Stimulated activated CD8-positive, alpha-beta memory T cell treated with anti-CD3 and anti-CD28 coated beads, Interleukin-7, amount 100 ng/mL, for 24 hours (primary cell): Measurements from ENCODE around the gene CABP1.
"Not testable (repeated sequence)": the region's sequence is repeated elsewhere in the genome, so short reads cannot be mapped to it uniquely, and the experiment has no call there.

Source experiments
- DNase-seq: peaks from one replicate; pipeline ENCODE4 v3.0.0-alpha.2; 2020; ENCODE audit warnings: low read depth

The CABP1 gene

GRCh38 chr12:120639771-120640721, at the start of gene CABP1:
Gene CABP1, plus strand, starts transcription at chr12:120640626. Its CDS starts 60 bp downstream, at chr12:120640686.
- peak; percentile 59 for DNase-seq

GRCh38 chr12:120590741-120591407, 49.6 kb upstream of the CABP1 start:
- no peak for DNase-seq

DNA sequence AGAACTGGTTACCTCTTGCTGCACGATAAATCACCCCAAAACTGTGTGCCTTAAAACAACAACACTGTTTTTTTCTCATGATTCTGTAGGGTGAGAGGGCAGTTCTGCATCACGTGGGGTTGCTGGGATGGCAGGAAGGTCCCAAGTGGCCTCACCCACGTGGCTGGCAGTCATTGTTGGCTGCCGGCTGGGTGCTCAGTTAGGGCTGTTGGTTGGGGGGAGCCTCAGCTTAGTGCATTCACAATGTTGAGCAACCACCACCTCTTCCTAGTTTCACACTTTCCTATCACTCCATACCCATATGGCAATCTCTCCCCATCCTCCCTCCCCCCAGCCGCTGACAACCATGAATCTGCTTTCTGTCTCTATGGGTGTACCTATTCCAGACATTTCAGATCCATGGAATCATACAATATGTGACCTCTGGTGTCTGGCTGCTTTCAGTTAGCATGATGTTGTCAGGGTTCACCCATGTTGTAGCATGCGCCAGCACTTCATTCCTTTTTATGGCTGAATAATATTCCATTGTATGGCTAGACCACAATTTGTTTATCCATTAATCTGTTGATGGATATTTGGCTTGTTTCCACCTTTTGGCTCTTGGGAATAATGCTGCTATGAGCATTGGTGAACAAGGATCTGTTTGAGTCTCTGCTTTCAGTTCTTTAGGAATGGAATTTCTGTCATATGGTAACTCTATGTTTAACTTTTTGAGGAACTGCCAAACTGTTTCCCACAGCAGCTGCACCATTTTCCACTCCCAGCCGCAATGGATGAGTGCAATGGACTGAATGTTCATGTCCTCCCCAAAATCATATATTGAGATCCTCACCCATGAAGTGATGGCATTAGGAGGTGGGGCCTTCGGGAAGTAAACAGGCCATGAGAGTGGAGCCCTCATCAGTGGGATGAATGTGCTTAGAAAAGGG, 48.0 kb upstream of the CABP1 start:
- DNase-seq = no peak

GRCh38 chr12:120596901-120597300, 43.5 kb upstream of the CABP1 start:
- DNase-seq = no peak

DNA sequence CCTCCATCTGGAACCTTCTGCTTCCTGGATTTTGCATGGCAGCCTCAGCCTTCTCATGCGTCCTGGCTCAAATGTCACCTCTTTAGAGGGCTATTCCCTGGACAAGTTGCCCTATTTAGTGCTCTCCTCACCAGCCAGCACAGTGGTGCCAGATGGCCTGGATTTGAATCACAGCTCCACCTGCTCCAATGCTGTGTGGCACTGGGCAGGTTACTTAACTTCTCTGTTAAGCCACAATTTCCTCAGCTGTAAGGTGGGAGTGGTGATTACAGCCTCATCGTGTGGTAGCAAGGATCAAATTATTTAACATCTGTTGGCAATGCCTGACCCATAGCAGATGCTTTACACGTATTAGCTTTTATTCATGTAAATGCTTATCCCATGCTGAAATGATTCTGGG, 42.6 kb upstream of the CABP1 start:
- DNase-seq = no peak

DNA sequence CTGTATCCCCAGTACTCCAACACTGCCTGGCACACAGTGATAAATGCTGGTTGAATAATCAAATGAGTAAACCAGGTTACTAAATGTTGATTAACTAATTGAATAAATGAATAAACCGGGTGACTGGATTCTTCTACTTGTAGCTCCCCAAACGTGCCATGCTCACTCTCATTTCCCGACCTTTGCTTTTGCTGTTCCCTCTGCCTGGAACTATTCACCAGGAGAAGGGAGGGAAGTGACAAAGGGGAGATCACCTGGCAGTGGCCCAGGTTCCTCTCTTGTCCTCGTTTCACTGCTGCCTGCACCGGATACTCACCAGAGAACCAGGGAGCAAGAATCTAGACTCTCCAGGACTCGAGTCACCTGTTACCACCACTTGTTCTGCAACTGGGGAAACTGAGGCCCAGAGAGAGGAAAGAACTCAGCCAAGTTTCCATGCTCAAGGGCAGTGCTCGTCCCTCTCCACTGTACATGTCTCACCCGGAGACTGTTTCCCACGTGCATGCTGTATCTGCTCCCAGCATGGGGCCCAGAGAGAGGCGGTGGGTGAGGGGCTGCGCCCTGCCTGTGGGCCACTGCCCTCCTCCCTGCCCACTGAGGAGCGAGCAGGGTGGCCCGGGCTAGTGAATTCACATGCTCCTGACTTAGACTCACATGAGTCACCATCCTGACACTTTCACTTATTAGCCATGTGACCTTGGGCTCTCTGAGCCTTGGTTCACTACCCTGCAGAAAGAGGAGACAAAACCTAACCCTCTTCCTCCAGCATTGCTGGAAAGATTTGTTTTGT, 41.6 kb upstream of the CABP1 start:
- DNase-seq = no peak

DNA sequence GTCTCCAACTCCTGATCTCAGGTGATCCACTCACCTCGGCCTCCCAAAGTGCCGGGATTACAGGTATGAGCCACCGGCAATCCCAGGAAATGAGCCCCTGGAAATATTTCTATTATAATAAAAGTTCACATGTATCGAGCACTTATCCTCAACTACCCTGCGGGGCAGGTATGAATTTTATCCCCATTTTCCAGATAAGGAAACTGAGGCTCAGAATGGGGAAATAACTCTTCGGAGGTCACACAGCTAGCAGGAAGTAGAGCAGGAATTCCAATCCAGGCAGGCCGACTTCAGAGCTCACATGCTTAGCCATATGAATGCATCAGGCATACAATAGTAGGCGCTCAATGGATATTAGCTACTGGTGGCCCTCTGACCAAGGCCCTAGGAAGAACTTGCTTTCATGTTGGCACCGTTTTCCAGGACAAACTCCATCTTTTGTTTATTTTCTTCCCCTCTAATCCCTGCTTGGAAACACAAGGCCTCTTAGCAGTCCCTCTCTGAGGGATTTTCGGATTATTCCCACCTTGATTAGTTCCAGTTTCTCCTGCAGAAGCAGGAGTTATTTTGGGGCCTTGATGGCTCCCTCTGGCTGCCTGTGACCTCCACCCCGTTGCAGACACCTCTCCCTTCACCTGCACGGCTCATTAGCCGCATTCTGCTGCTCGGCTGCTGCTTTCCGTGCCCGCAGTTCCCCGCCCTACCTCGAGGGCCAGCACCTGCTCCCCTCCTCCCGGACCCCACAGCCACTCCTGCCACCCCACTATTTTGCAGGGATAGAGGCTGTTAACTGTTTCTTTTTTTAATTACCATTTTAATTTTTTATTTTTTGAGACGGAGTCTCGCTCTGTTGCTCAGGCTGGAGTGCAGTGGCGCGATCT, 40.5 kb upstream of the CABP1 start:
- DNase-seq = no peak

DNA sequence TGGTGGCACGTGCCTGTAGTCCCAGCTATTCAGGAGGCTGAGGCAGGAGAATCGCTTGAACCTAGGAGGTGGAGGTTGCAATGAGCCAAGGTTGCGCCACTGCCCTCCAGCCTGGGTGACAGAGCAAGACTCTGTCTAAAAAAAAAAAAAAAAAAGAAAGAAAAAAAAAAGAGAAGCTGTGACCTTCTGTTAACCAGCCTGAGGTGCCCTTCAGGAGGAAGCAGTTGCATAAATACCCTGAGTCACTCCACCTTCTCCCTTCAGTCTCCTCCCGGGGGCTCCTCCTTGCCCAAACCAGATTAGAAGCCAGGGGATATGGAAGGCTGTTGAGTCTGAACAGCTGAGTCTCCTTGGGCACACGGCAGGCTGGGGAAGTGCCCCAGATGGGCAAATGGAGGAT, 38.0 kb upstream of the CABP1 start:
- not testable (repeated sequence) for DNase-seq

GRCh38 chr12:120610560-120610959, 29.9 kb upstream of the CABP1 start:
- DNase-seq = no peak

- DNase-seq = not testable (repeated sequence)
Observed at GRCh38 chr12:120611534-120611933, 28.9 kb upstream of the CABP1 start.

DNA sequence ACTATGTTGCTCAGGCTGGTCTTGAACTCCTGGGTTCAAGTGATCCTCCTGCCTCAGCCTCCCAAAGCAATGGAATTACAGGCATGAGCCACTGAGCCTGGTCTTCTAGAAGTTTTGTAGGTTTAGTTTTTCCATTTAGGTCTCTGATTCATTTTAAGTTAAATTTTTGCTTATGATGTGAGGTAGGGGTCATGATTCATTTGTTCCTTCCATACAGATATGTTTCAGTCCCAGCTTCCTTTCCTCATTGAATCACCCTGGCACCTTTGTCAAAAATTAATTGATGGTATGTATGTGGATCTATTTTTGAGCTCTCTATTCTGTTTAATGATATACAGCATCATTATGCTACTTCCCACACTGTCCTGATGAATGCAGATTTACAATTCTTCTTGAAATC, 25.6 kb upstream of the CABP1 start:
- DNase-seq = no peak

DNA sequence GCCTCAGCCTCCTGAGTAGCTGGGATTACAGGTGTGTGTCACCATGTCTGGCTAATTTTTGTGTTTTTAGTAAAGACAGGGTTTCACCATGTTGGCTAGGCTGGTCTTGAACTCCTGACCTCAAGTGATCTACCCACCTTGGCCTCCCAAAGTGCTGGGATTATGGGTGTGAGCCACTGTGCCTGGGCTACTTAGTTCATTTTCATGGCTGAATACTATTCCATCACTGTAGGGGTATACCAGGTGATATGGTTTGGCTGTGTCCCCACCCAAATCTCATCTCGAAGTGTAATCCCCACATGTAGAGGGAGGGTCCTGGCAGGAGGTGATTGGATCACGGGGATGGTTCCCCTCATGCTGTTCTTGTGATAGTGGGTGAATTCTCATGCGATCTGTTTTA, 23.2 kb upstream of the CABP1 start:
- DNase-seq = not testable (repeated sequence)

DNA sequence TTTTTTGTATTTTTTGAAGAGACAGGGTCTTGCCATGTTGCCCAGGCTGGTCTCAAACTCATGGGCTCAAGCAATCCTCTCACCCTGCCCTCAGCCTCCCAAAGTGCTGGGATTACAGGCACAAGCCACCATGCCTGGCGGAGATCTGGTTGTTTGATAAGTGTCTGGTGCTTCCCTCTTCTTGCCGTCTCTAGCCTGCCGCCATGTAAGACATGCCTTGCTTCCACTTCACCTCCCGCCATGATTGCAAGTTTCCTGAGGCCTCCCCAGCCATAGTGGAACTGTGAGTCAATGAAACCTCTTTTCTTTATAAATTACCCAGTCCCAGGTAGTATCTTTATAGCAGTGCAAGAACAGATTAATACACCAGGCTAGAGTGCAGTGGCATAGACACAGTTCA, 22.7 kb upstream of the CABP1 start:
- not testable (repeated sequence) for DNase-seq

GRCh38 chr12:120618954-120619615, 21.3 kb upstream of the CABP1 start:
- no peak for DNase-seq

DNA sequence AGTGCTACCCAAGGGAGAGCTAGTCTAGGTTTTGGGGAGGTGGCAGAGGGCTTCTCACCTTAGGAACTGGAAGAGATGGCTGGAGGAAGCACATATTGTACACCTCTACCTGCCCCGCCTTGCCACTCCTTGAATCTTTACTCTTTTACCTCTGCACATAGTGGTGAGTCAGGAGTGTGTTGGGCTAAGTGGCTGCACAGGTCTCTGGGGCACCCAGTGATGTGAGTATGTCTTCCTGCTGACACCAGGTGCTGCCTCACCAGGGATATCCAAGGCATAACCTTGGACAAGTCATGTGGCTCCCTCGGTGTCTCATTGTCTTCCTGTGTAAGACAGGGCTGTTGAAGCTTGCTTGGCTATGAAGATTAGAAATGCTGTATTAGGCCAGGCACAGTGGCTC, 19.8 kb upstream of the CABP1 start:
- no peak for DNase-seq

- no peak for DNase-seq
Observed at GRCh38 chr12:120625557-120626419, 14.6 kb upstream of the CABP1 start.

DNA sequence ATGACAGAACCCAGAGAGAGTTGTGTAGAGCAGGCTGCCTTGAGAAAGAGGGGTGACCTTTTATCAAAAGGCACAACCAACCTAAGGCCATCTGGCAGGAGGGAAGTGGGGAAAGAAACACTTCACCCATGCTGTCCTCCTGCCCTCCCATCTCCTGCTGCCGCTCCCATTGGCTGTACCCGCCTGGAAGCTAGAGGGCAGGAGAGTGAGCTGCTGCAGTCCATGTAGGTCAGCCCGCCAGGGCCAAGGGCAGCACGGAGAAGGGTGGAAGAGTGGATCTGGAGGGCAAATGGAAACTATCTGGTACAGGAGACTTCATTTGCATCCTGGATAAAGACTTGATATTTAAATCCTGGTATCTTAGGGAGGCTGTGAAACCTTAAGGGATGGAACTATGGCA, 11.5 kb upstream of the CABP1 start:
- DNase-seq = no peak

DNA sequence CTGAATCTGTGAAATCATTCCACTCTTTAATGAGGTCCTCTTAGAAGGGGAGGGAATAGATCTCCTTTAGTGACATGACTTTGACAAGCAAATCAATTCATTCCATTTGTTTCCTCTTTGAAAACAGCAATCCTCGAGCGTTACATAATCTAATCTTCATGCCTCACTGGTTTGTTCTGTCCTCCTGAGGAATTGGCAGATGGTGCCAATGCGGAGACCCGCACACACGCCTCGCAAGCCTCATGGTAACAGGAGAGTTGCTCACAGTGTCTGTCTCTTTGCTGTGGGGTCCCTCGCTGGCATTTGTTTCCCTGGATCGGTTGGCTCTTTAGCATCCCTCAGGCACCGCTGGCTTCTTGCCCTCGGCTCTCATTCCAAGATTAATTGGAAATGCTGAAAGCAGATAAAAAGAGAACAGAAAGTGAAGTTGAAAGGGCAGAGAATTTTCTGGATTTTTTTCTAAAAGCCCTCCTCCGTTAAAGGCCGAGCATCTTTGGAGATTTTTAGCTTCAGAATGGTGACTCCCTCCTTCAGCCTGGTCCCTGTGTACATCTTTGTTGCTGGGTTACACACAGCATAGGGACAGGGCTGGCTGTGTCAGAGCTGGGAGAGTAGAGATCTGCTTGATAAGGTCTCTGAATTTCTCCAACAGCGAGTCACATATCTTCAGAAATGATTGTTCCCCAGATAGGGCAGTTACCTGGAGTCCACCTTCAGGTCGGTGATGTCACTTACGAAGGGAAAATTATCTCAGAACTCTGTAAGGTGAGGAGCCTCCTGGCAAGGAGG, 10.1 kb upstream of the CABP1 start:
- DNase-seq = no peak
